OCI-LY1 (cell line): ENCODE measurements around the gene BRICD5.

Experiments used
- H2AFZ ChIP-seq: fragments of 200-600 bp; sonication (generic), shearing (Covaris generic); 2 replicates; pipeline ENCODE4 v1.6.0; 2014; ENCODE audit warnings: antibody characterized with exemption, mild to moderate bottlenecking, low read length
- H3F3A ChIP-seq: fragments of 200-600 bp; sonication (generic), shearing (Covaris generic); 2 replicates; pipeline ENCODE4 v1.6.0; 2014; ENCODE audit warnings: mild to moderate bottlenecking, antibody characterized with exemption, low read length, moderate library complexity; ENCODE audit not compliant: insufficient read depth
- H3K27ac ChIP-seq: fragments of 200-600 bp; sonication (generic); 2 replicates; pipeline ENCODE4 v1.5.1; 2014; ENCODE audit warnings: low read length, mixed run types, mild to moderate bottlenecking, low read depth; ENCODE audit not compliant: poor library complexity, severe bottlenecking
- H3K27me3 ChIP-seq: fragments of 200-600 bp; sonication (generic); 2 replicates; pipeline ENCODE4 v1.6.0; 2014; ENCODE audit warnings: antibody characterized with exemption, mild to moderate bottlenecking, low read length, moderate library complexity; ENCODE audit not compliant: insufficient read depth
- H3K36me3 ChIP-seq: fragments of 200-600 bp; sonication (generic); 2 replicates; pipeline ENCODE4 v1.6.1; 2014; ENCODE audit warnings: mild to moderate bottlenecking, antibody characterized with exemption, low read length, moderate library complexity, mixed read lengths; ENCODE audit not compliant: insufficient read depth
- H3K4me1 ChIP-seq: fragments of 200-600 bp; sonication (generic); 2 replicates; pipeline ENCODE4 v1.5.1; 2014; ENCODE audit warnings: mild to moderate bottlenecking, low read length, moderate library complexity; ENCODE audit not compliant: insufficient read depth, severe bottlenecking
- H3K4me2 ChIP-seq: fragments of 200-600 bp; sonication (generic), shearing (Covaris generic); 2 replicates; pipeline ENCODE4 v1.6.1; 2014; ENCODE audit warnings: low read length
- H3K4me3 ChIP-seq: fragments of 200-600 bp; sonication (generic); 2 replicates; pipeline ENCODE4 v1.5.1; 2014; ENCODE audit warnings: low read length, low read depth, mild to moderate bottlenecking, mixed read lengths; ENCODE audit not compliant: poor library complexity, severe bottlenecking
- H3K79me2 ChIP-seq: fragments of 200-600 bp; shearing (Covaris generic); 2 replicates; pipeline ENCODE4 v1.6.1; 2016; ENCODE audit warnings: mixed run types, low read length, mixed read lengths; ENCODE audit not compliant: insufficient read depth
- H3K9ac ChIP-seq: fragments of 200-600 bp; sonication (generic), shearing (Covaris generic); 2 replicates; pipeline ENCODE4 v1.6.1; 2014; ENCODE audit warnings: mild to moderate bottlenecking, low read length, mixed read lengths
- H3K9me2 ChIP-seq: fragments of 200-600 bp; sonication (generic), shearing (Covaris generic); 2 replicates; pipeline ENCODE4 v1.6.1; 2014; ENCODE audit warnings: low read depth, mild to moderate bottlenecking, low read length, mixed read lengths
- H3K9me3 ChIP-seq: fragments of 200-600 bp; shearing (Covaris generic); 2 replicates; pipeline ENCODE4 v1.6.1; 2014; ENCODE audit warnings: low read length, mixed read lengths
- H4K20me1 ChIP-seq: fragments of 200-600 bp; sonication (generic), shearing (Covaris generic); 2 replicates; pipeline ENCODE4 v1.6.0; 2016; ENCODE audit warnings: mild to moderate bottlenecking, low read length; ENCODE audit not compliant: insufficient read depth
- CTCF ChIP-seq: fragments of 200-600 bp; sonication (generic), shearing (Covaris generic); IDR thresholded peaks from 2 replicates; pipeline ENCODE4 v1.5.1; 2017; ENCODE audit warnings: mild to moderate bottlenecking, antibody characterized with exemption, low read length, moderate library complexity, mixed read lengths
- EZH2 ChIP-seq: fragments of 200-600 bp; sonication (generic), shearing (Covaris generic); IDR thresholded peaks from 2 replicates; pipeline ENCODE4 v1.8.0; 2017; ENCODE audit warnings: borderline replicate concordance, mixed run types, mild to moderate bottlenecking, antibody characterized with exemption, low read length, moderate library complexity, mixed read lengths

The BRICD5 gene

GRCh38 chr16:2214719-2214968, 4.0 kb upstream of the BRICD5 start, which contains the start of gene PGP:
Gene PGP (minus strand): TSS chr16:2214840. CDS start chr16:2214777, 63 bp downstream.
- peak within 1 kb of the TSS; percentile 97 for H3K9ac ChIP-seq
- H3K36me3 ChIP-seq: peaks cover 6% of the 10 kb centered on the region; the same call in 1 of the 2 replicates
- H2AFZ ChIP-seq: no peak within 1 kb of the TSS
- H3K9me2 ChIP-seq: no peaks in the 10 kb centered on the region
- H3K4me1 ChIP-seq: peaks cover 30% of the 10 kb centered on the region
- no peaks in the 10 kb centered on the region for H4K20me1 ChIP-seq
- H3K4me2 ChIP-seq: peak within 1 kb of the TSS; percentile 100
- peaks cover 6% of the 10 kb centered on the region; the same call in 1 of the 2 replicates for H3F3A ChIP-seq
- no peaks in the 10 kb centered on the region for H3K27me3 ChIP-seq
- peak within 1 kb of the TSS; percentile 94 for H3K4me3 ChIP-seq
- TF ChIP-seq CTCF: no peak
- no peak for TF ChIP-seq EZH2
- peaks cover 6% of the 10 kb centered on the region for H3K79me2 ChIP-seq
- peak within 1 kb of the TSS; percentile 76 for H3K27ac ChIP-seq
- no peaks in the 10 kb centered on the region for H3K9me3 ChIP-seq

GRCh38 chr16:2213817-2214718, 3.4 kb upstream of the BRICD5 start:
- no peaks in the 10 kb centered on the region for H3K9me3 ChIP-seq
- no peak for TF ChIP-seq EZH2
- no peak for TF ChIP-seq CTCF
- H3K4me1 ChIP-seq: peaks cover 30% of the 10 kb centered on the region
- H3K36me3 ChIP-seq: peaks cover 12% of the 10 kb centered on the region; the same call in 1 of the 2 replicates
- H3K27ac ChIP-seq: peak overlapping the region; percentile 22
- H3K9ac ChIP-seq: peak overlapping the region; percentile 84
- H3K4me3 ChIP-seq: peak overlapping the region; percentile 90
- peak overlapping the region; percentile 100 for H3K4me2 ChIP-seq
- no peaks in the 10 kb centered on the region for H3K9me2 ChIP-seq
- H2AFZ ChIP-seq: no peak overlapping the region
- peaks cover 6% of the 10 kb centered on the region; the same call in 1 of the 2 replicates for H3F3A ChIP-seq
- H4K20me1 ChIP-seq: no peaks in the 10 kb centered on the region
- no peaks in the 10 kb centered on the region for H3K27me3 ChIP-seq
- H3K79me2 ChIP-seq: peaks cover 6% of the 10 kb centered on the region

GRCh38 chr16:2212362-2213324, 2.0 kb upstream of the BRICD5 start:
- Histone ChIP-seq H2AFZ (no peak overlapping the region), H3K27me3 (no peaks in the 10 kb centered on the region), H3K4me2 (peak overlapping the region; percentile 100), H3K9ac (peak overlapping the region; percentile 84), H3K27ac (peak overlapping the region; percentile 22), H3K4me3 (peak overlapping the region; percentile 90), H3K9me3 (no peaks in the 10 kb centered on the region), H3K4me1 (peaks cover 30% of the 10 kb centered on the region), H3K79me2 (peaks cover 6% of the 10 kb centered on the region), H3F3A (peaks cover 6% of the 10 kb centered on the region), H3K36me3 (peaks cover 26% of the 10 kb centered on the region; the same call in 1 of the 2 replicates), H4K20me1 (no peaks in the 10 kb centered on the region), H3K9me2 (no peaks in the 10 kb centered on the region)
- TF ChIP-seq EZH2 (no peak), CTCF (no peak)
